HCT116 (cell line): ENCODE results near the gene EIF4E3.

Source experiments
- CEBPB ChIP-seq: IDR thresholded peaks from 2 replicates; pipeline ENCODE4 v1.6.1; 2012; ENCODE audit warnings: low read depth
- EZH2 ChIP-seq: fragments of 200-600 bp; sonication (generic); IDR thresholded peaks from 2 replicates; pipeline ENCODE4 v1.6.1; 2017; ENCODE audit warnings: antibody characterized with exemption, mixed run types
- JUND ChIP-seq: IDR thresholded peaks from 2 replicates; pipeline ENCODE4 v1.6.1; 2012
- POLR2A ChIP-seq: IDR thresholded peaks from 2 replicates; pipeline ENCODE4 v1.7.0; 2011; ENCODE audit warnings: borderline replicate concordance; ENCODE audit not compliant: insufficient read depth, insufficient read length; ENCODE audit errors: extremely low read depth
- POLR2AphosphoS5 ChIP-seq: IDR thresholded peaks from 2 replicates; pipeline ENCODE4 v1.6.1; 2011; ENCODE audit warnings: mild to moderate bottlenecking, low read depth, low read length, moderate library complexity
- RAD21 ChIP-seq: IDR thresholded peaks from 2 replicates; pipeline ENCODE4 v1.6.1; 2012; ENCODE audit warnings: low read depth, mild to moderate bottlenecking
- SIN3A ChIP-seq: IDR thresholded peaks from 2 replicates; pipeline ENCODE4 v1.6.1; 2012; ENCODE audit warnings: low read depth
- SRF ChIP-seq: IDR thresholded peaks from 2 replicates; pipeline ENCODE4 v1.6.1; 2012; ENCODE audit warnings: low read depth
- TCF7L2 ChIP-seq: IDR thresholded peaks from 2 replicates; pipeline ENCODE4 v1.7.0; 2011; ENCODE audit warnings: borderline replicate concordance, inconsistent platforms; ENCODE audit not compliant: insufficient read depth, insufficient read length; ENCODE audit errors: extremely low read depth
- YY1 ChIP-seq: IDR thresholded peaks from 2 replicates; pipeline ENCODE4 v1.6.1; 2011; ENCODE audit warnings: low read length, low read depth, moderate library complexity, mild to moderate bottlenecking; ENCODE audit not compliant: insufficient replicate concordance; ENCODE audit errors: extremely low read depth
- ZBTB33 ChIP-seq: IDR thresholded peaks from 2 replicates; pipeline ENCODE4 v1.6.1; 2011; ENCODE audit warnings: mild to moderate bottlenecking, low read length, moderate library complexity; ENCODE audit not compliant: insufficient replicate concordance; ENCODE audit errors: extremely low read depth
- ZFX ChIP-seq: fragments of 450-650 bp; IDR thresholded peaks from 2 replicates; pipeline ENCODE4 v1.6.1; 2017
- ZNF274 ChIP-seq: fragments of 200-500 bp; sonication (Bioruptor generic); IDR thresholded peaks from 2 replicates; pipeline ENCODE4 v1.6.1; 2014; ENCODE audit warnings: mild to moderate bottlenecking, low read depth, low read length, inconsistent platforms
- TF ChIP-seq, protein P1 (sequence below), 3 experiments: fragments of 200-600 bp in 1 of 3; sonication (generic) in 1 of 3; IDR thresholded peaks in 2 of 3; conservative IDR thresholded peaks in 1 of 3; 2 replicates each; pipeline ENCODE4 v1.5.1; 2012 to 2017; ENCODE audit warnings: low read depth in 2 of 3, low read length in 2 of 3, antibody characterized with exemption in 1 of 3, borderline replicate concordance in 1 of 3, control low read depth in 1 of 3, mild to moderate bottlenecking in 1 of 3, mixed read lengths in 1 of 3, mixed run types in 1 of 3, moderate library complexity in 1 of 3; ENCODE audit not compliant: insufficient read depth in 1 of 3

DNA sequence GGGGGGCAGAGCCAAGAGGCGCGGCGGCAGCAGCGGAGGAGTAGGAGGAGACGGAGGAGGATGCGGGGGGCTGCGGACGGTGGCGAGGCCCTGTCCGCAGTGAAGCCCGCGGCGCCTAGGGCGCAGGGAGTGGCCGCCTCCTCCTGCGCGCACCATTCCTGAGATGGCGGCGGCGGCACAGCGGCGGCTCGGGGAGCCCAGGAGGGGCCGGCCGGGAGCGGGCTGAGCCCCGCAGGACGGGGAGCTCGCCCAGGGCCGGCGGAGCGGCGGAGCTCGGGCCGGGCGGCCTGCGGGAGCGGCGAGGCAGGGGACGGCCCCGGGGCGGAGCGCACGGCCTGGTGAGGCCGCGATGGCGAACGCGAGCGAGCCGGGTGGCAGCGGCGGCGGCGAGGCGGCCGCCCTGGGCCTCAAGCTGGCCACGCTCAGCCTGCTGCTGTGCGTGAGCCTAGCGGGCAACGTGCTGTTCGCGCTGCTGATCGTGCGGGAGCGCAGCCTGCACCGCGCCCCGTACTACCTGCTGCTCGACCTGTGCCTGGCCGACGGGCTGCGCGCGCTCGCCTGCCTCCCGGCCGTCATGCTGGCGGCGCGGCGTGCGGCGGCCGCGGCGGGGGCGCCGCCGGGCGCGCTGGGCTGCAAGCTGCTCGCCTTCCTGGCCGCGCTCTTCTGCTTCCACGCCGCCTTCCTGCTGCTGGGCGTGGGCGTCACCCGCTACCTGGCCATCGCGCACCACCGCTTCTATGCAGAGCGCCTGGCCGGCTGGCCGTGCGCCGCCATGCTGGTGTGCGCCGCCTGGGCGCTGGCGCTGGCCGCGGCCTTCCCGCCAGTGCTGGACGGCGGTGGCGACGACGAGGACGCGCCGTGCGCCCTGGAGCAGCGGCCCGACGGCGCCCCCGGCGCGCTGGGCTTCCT is 28.8 kb upstream of the EIF4E3 start, which contains the start of gene GPR27:
- TF ChIP-seq POLR2A (no peak), EZH2 (no peak), POLR2AphosphoS5 (no peak), ZFX (no peak), JUND (no peak), YY1 (no peak), ZNF274 (no peak), ZBTB33 (no peak), TCF7L2 (no peak), SRF (no peak), RAD21 (no peak), SIN3A (no peak), CEBPB (no peak)
- TF ChIP-seq, protein P1, sequence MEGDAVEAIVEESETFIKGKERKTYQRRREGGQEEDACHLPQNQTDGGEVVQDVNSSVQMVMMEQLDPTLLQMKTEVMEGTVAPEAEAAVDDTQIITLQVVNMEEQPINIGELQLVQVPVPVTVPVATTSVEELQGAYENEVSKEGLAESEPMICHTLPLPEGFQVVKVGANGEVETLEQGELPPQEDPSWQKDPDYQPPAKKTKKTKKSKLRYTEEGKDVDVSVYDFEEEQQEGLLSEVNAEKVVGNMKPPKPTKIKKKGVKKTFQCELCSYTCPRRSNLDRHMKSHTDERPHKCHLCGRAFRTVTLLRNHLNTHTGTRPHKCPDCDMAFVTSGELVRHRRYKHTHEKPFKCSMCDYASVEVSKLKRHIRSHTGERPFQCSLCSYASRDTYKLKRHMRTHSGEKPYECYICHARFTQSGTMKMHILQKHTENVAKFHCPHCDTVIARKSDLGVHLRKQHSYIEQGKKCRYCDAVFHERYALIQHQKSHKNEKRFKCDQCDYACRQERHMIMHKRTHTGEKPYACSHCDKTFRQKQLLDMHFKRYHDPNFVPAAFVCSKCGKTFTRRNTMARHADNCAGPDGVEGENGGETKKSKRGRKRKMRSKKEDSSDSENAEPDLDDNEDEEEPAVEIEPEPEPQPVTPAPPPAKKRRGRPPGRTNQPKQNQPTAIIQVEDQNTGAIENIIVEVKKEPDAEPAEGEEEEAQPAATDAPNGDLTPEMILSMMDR (IDR thresholded peaks at IDR 0.05 in 2 of 3, conservative IDR thresholded peaks at IDR 0.05 in 1 of 3; ENCODE audit: borderline replicate concordance in 1 of 3, insufficient read depth in 1 of 3, low read depth in 2 of 3, low read length in 2 of 3) = no peak
